ENCODE results near the gene DNAJC13. TPM values are rescaled to one million over a fixed set of nuclear protein-coding genes. Genes with fewer than 3 reads are reported as not detected.

DNAJC13 gene
- total RNA-seq, 2 donors from 2014 or later, result 39.4 to 40.5 TPM

DNA sequence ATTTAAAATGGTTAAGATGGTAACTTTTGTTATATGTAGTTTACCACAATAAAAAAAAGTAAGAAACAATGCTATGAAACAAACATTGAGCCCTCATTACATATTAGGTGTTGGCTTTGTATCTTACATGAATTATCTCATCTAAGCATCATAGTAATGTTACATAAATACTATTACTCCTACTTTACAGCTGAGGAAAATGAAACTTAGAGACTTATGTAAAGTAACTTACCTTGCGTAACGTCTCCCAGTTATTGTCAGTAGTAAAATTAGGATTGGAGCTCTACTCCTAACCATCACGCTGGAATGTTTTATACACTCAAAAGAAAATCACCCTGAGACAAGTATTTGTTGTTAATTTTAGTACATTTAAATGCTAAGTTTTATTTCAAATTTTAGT, 42.2 kb downstream of the DNAJC13 start:
- no peak overlapping the region for H3K4me3 Mint-ChIP-seq
- TF ChIP-seq, protein P1, sequence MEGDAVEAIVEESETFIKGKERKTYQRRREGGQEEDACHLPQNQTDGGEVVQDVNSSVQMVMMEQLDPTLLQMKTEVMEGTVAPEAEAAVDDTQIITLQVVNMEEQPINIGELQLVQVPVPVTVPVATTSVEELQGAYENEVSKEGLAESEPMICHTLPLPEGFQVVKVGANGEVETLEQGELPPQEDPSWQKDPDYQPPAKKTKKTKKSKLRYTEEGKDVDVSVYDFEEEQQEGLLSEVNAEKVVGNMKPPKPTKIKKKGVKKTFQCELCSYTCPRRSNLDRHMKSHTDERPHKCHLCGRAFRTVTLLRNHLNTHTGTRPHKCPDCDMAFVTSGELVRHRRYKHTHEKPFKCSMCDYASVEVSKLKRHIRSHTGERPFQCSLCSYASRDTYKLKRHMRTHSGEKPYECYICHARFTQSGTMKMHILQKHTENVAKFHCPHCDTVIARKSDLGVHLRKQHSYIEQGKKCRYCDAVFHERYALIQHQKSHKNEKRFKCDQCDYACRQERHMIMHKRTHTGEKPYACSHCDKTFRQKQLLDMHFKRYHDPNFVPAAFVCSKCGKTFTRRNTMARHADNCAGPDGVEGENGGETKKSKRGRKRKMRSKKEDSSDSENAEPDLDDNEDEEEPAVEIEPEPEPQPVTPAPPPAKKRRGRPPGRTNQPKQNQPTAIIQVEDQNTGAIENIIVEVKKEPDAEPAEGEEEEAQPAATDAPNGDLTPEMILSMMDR (conservative IDR thresholded peaks at IDR 0.05), result no peak
- 100% methylated on average over 3 of the region's 3 CpGs; no CpG with 5 or more reads in 1 of the 2 experiments for WGBS, 2 experiments (ENCODE audit: insufficient coverage in 1 of 2, insufficient read length in 1 of 2)

DNA sequence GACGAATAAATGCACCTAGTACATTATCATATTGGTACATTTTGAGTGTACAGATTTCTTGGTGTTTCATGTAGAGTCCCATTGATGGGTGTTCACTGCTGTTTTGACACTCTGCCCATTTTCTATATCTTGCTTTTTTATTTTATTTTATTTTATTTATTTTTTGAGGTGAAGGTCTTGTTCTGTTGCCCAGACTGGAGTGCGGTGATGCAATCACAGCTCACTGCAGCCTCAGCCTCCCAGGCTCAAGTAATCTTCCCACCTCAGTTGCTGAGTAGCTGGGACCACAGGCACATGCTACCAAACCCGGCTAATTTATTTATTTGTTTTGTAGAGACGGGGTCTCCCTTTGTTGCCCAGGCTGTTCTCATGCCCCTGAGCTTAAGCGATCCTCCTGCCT, 44.2 kb downstream of the DNAJC13 start:
- Histone ChIP-seq H3K9me3 (ENCODE audit: control insufficient read depth, low read length) (peaks cover 2% of the 10 kb centered on the region), H3K4me1 (ENCODE audit: control insufficient read depth, insufficient read depth, low read length) (peaks cover 22% of the 10 kb centered on the region), H3K9ac (ENCODE audit: extremely low read depth, low read length, poor library complexity, severe bottlenecking) (no peak overlapping the region), H3K4me3 (ENCODE audit: low read length) (no peak overlapping the region), H3K27ac (ENCODE audit: low read depth, low read length) (no peak overlapping the region), H3K27me3 (ENCODE audit: control insufficient read depth, insufficient read depth, low read length, poor library complexity, severe bottlenecking) (no peaks in the 10 kb centered on the region), H3K36me3 (ENCODE audit: control insufficient read depth, insufficient read depth, low read length) (peaks cover 81% of the 10 kb centered on the region)
- Mint-ChIP-seq H3K9me3 (no peaks in the 10 kb centered on the region), H3K36me3 (ENCODE audit: low read depth) (peaks cover 48% of the 10 kb centered on the region), H3K27me3 (ENCODE audit: insufficient read depth) (no peaks in the 10 kb centered on the region), H3K27ac (no peak overlapping the region), H3K4me3 (no peak overlapping the region), H3K4me1 (peaks cover 16% of the 10 kb centered on the region)
- 94 to 95% methylated on average over 4 to 5 of the region's 5 CpGs for WGBS, 2 experiments (ENCODE audit: insufficient coverage in 1 of 2, insufficient read length in 1 of 2)
- no peak for DNase-seq
- TF ChIP-seq, protein P1 (conservative IDR thresholded peaks at IDR 0.05), result no peak

More for the DNA sequence above, 42.2 kb downstream of the DNAJC13 start:
- DNase-seq, result no peak
- Mint-ChIP-seq H3K9me3 (no peaks in the 10 kb centered on the region), H3K27me3 (ENCODE audit: insufficient read depth) (no peaks in the 10 kb centered on the region), H3K36me3 (ENCODE audit: low read depth) (peaks cover 59% of the 10 kb centered on the region), H3K4me1 (peaks cover 11% of the 10 kb centered on the region), H3K27ac (no peak overlapping the region)
- no peak overlapping the region for H3K27ac ChIP-seq (ENCODE audit: low read depth, low read length)
- no peaks in the 10 kb centered on the region for H3K9me3 ChIP-seq (ENCODE audit: control insufficient read depth, low read length)
- H3K9ac ChIP-seq (ENCODE audit: extremely low read depth, low read length, poor library complexity, severe bottlenecking), result no peak overlapping the region
- H3K4me1 ChIP-seq (ENCODE audit: control insufficient read depth, insufficient read depth, low read length), result peaks cover 16% of the 10 kb centered on the region
- H3K36me3 ChIP-seq (ENCODE audit: control insufficient read depth, insufficient read depth, low read length), result peaks cover 88% of the 10 kb centered on the region
- no peaks in the 10 kb centered on the region for H3K27me3 ChIP-seq (ENCODE audit: control insufficient read depth, insufficient read depth, low read length, poor library complexity, severe bottlenecking)
- H3K4me3 ChIP-seq (ENCODE audit: low read length), result no peak overlapping the region

DNA sequence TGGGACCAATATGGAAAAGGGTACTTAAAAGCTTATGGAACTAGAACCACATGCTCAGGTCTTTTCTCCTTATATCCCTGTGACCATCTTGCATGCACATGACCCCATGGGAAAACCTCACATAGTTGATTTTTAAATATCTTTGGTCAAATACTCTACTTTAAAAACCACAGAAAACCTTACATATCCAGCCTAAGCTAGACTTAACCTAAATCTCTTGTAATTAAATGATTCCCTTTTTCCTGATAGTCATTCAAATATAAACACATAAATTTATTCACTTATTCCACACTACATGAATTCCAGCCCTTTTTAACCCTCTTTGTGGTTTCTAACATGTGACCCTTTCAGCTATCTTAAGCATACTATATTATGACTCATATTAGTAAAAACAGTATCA, 46.8 kb downstream of the DNAJC13 start:
- Mint-ChIP-seq H3K4me1 (peaks cover 23% of the 10 kb centered on the region), H3K9me3 (no peaks in the 10 kb centered on the region), H3K27me3 (ENCODE audit: insufficient read depth) (no peaks in the 10 kb centered on the region), H3K27ac (peak overlapping the region; percentile 17), H3K36me3 (ENCODE audit: low read depth) (peaks cover 63% of the 10 kb centered on the region), H3K4me3 (no peak overlapping the region)
- Histone ChIP-seq H3K27me3 (ENCODE audit: control insufficient read depth, insufficient read depth, low read length, poor library complexity, severe bottlenecking) (no peaks in the 10 kb centered on the region), H3K9ac (ENCODE audit: extremely low read depth, low read length, poor library complexity, severe bottlenecking) (no peak overlapping the region), H3K36me3 (ENCODE audit: control insufficient read depth, insufficient read depth, low read length) (peaks cover 79% of the 10 kb centered on the region), H3K9me3 (ENCODE audit: control insufficient read depth, low read length) (peaks cover 8% of the 10 kb centered on the region), H3K4me1 (ENCODE audit: control insufficient read depth, insufficient read depth, low read length) (peaks cover 22% of the 10 kb centered on the region), H3K4me3 (ENCODE audit: low read length) (no peak overlapping the region), H3K27ac (ENCODE audit: low read depth, low read length) (no peak overlapping the region)
- DNase-seq, result no peak
- TF ChIP-seq, protein P1 (conservative IDR thresholded peaks at IDR 0.05), result no peak

All from endodermal cell (in vitro differentiated cells).